Hepatocyte (in vitro differentiated cells): Measurements from ENCODE around the gene TAS2R50.

Source experiments
- CTCF ChIP-seq: fragments of 200-600 bp; sonication (generic); IDR thresholded peaks from 2 replicates; pipeline ENCODE4 v1.5.1; 2016; ENCODE audit warnings: antibody characterized with exemption, mild to moderate bottlenecking; ENCODE audit not compliant: poor library complexity
- EZH2 ChIP-seq: fragments of 200-600 bp; sonication (generic); IDR thresholded peaks from 2 replicates; pipeline ENCODE4 v1.6.1; 2016; ENCODE audit warnings: antibody characterized with exemption, mild to moderate bottlenecking, borderline replicate concordance
- EZH2phosphoT487 ChIP-seq: fragments of 200-600 bp; sonication (generic); IDR thresholded peaks from one replicate; pipeline ENCODE4 v1.6.1; 2018; ENCODE audit warnings: antibody characterized with exemption, mild to moderate bottlenecking, low read depth, moderate library complexity; ENCODE audit not compliant: unreplicated experiment, severe bottlenecking

DNA sequence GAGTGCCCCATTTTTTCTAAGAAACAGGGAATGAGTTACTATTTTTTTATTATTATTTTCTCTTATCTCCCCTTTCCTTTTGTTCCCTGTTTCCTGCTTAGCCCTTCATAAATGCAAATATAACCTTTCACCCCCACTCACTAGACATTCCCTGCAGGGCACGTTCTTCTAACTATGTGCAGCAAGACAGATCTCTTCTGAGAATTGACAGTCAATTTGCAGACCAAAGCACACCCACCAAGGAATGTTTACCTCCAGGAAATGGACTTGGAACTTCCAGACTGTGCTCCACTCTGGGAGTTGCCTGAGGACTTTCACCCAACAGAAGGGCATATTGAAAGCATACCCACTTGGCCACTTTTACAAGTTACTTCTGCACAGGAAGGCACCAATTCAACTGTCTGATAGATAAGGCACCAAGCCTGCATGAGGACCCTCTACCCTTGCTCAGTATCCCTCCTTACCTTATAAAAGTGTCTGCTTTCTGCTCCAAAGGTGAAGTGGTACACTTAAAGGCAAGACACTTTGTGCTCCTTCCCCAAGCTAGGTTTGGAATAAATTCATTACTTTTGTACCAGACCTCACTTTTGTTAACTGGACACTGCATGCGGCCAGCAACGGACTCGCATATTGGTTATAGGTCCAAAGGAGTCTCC lies 29.2 kb upstream of the TAS2R50 start:
- no peak for TF ChIP-seq CTCF
- TF ChIP-seq EZH2phosphoT487 = no peak
- no peak for TF ChIP-seq EZH2
